B cell (primary cell): ENCODE data around the gene MAFB.

ENCODE experiments used
- EZH2 ChIP-seq: IDR thresholded peaks from 2 replicates; pipeline ENCODE4 v1.6.1; 2012; ENCODE audit warnings: borderline replicate concordance, low read depth, mild to moderate bottlenecking, moderate library complexity, low read length; ENCODE audit not compliant: insufficient read depth, poor library complexity, severe bottlenecking
- TF ChIP-seq, protein P1 (sequence below): fragments of 200-600 bp; IDR thresholded peaks from one replicate; pipeline ENCODE4 v1.8.0; 2022; ENCODE audit warnings: antibody characterized with exemption, mild to moderate bottlenecking

DNA sequence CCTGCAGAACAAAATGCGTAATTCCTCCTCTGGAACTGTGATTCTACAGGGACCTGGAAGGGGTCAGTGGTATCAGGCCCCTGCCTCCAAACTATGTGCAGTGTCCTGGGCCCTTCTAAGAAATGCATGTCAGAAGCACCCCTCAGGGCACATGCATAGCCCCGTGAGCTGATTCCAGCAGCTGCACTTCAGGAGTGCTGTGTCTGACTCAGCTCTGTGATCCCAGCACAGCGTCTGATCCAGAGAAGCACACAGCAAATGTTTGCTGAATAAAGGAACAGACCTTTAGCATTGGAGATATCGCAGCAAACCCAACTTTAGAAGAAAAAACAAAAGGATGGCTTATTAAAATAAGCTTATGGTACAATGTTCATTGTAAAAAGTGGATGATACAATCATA, 15.8 kb upstream of the MAFB start:
- TF ChIP-seq, protein P1, sequence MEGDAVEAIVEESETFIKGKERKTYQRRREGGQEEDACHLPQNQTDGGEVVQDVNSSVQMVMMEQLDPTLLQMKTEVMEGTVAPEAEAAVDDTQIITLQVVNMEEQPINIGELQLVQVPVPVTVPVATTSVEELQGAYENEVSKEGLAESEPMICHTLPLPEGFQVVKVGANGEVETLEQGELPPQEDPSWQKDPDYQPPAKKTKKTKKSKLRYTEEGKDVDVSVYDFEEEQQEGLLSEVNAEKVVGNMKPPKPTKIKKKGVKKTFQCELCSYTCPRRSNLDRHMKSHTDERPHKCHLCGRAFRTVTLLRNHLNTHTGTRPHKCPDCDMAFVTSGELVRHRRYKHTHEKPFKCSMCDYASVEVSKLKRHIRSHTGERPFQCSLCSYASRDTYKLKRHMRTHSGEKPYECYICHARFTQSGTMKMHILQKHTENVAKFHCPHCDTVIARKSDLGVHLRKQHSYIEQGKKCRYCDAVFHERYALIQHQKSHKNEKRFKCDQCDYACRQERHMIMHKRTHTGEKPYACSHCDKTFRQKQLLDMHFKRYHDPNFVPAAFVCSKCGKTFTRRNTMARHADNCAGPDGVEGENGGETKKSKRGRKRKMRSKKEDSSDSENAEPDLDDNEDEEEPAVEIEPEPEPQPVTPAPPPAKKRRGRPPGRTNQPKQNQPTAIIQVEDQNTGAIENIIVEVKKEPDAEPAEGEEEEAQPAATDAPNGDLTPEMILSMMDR, result no peak
- no peak for TF ChIP-seq EZH2
